IPS-11a (cell line): ENCODE data around the gene WDR45B.

Experiments used
- H3K4me3 ChIP-seq: one replicate; pipeline ENCODE4 v1.5.1; 2013; ENCODE audit warnings: low read depth, low read length, control low read depth

WDR45B gene

GRCh38 chr17:82648165-82648668, at the start of gene WDR45B:
WDR45B (minus strand) TSS chr17:82648444; CDS start chr17:82648340, 104 bp downstream.
- H3K4me3 ChIP-seq, result peak within 1 kb of the TSS; percentile 84

GRCh38 chr17:82697808-82698064, 49.5 kb upstream of the WDR45B start:
- H3K4me3 ChIP-seq, result peak overlapping the region; percentile 41

GRCh38 chr17:82696916-82697807, 48.9 kb upstream of the WDR45B start:
- peak overlapping the region; percentile 41 for H3K4me3 ChIP-seq

- H3K4me3 ChIP-seq, result no peak overlapping the region
These were observed 48.0 kb upstream of the WDR45B start for GRCh38 chr17:82696259-82696658.

GRCh38 chr17:82694647-82695046, 46.4 kb upstream of the WDR45B start:
- no peak overlapping the region for H3K4me3 ChIP-seq

- no peak overlapping the region for H3K4me3 ChIP-seq
These were observed 45.1 kb upstream of the WDR45B start for GRCh38 chr17:82693168-82693867.

GRCh38 chr17:82692268-82692667, 44.0 kb upstream of the WDR45B start:
- no peak overlapping the region for H3K4me3 ChIP-seq

GRCh38 chr17:82691714-82692113, 43.5 kb upstream of the WDR45B start:
- H3K4me3 ChIP-seq, result no peak overlapping the region

GRCh38 chr17:82690786-82691489, 42.7 kb upstream of the WDR45B start:
- no peak overlapping the region for H3K4me3 ChIP-seq

- H3K4me3 ChIP-seq, result no peak overlapping the region
These were observed 40.8 kb upstream of the WDR45B start for GRCh38 chr17:82689077-82689476.

- no peak overlapping the region for H3K4me3 ChIP-seq
These were observed 39.6 kb upstream of the WDR45B start for GRCh38 chr17:82687871-82688270.

- H3K4me3 ChIP-seq, result no peak overlapping the region
These were observed 39.2 kb upstream of the WDR45B start for GRCh38 chr17:82687375-82687861.

GRCh38 chr17:82686366-82687324, 38.4 kb upstream of the WDR45B start:
- no peak overlapping the region for H3K4me3 ChIP-seq

- no peak overlapping the region for H3K4me3 ChIP-seq
These were observed 37.0 kb upstream of the WDR45B start for GRCh38 chr17:82685291-82685690.

- no peak overlapping the region for H3K4me3 ChIP-seq
These were observed 36.1 kb upstream of the WDR45B start for GRCh38 chr17:82684228-82684841.

- H3K4me3 ChIP-seq, result no peak overlapping the region
These were observed 35.3 kb upstream of the WDR45B start for GRCh38 chr17:82683534-82683933.

- H3K4me3 ChIP-seq, result no peak overlapping the region
These were observed 33.3 kb upstream of the WDR45B start for GRCh38 chr17:82681547-82681946.

- no peak overlapping the region for H3K4me3 ChIP-seq
These were observed 31.6 kb upstream of the WDR45B start for GRCh38 chr17:82679586-82680465.
